WTC11 (cell line): ENCODE data around the gene FAM78B. TPM values are rescaled to one million over a fixed set of nuclear protein-coding genes. Genes with fewer than 3 reads are reported as not detected.

Experiments used
- ATAC-seq: fragments of 200-7000 bp; cut with Tn5 transposase; 2 replicates; pipeline ENCODE4 v1.10.0; 2021; ENCODE audit warnings: mild to moderate bottlenecking, moderate library complexity
- CTCF ChIA-PET: fragments of 300-600 bp; sonication (Branson Sonifier 250); formaldehyde crosslinking; loops from one replicate; lab custom pipeline; 2021; ENCODE audit warnings: antibody characterized with exemption; lab: Charles Lee
- POLR2A ChIA-PET: fragments of 350-600 bp; sonication (Branson Sonifier 250); formaldehyde crosslinking; loops from one replicate; lab custom pipeline; 2021; ENCODE audit warnings: antibody characterized with exemption; lab: Charles Lee
- DNase-seq: peaks from one replicate; pipeline ENCODE4 v3.0.0; 2021; ENCODE audit warnings: low spot score
- H3K27ac Mint-ChIP-seq: 2 replicates; pipeline ENCODE4 v1.8.0; 2021; ENCODE audit warnings: mixed read lengths
- H3K27me3 Mint-ChIP-seq: 2 replicates; pipeline ENCODE4 v1.8.0; 2021; ENCODE audit warnings: low read depth, mild to moderate bottlenecking, moderate library complexity, mixed read lengths
- H3K36me3 Mint-ChIP-seq: 2 replicates; pipeline ENCODE4 v1.8.0; 2021; ENCODE audit warnings: mixed read lengths
- H3K4me1 Mint-ChIP-seq: 2 replicates; pipeline ENCODE4 v1.8.0; 2022; ENCODE audit warnings: mixed read lengths
- H3K4me3 Mint-ChIP-seq: 2 replicates; pipeline ENCODE4 v1.8.0; 2021; ENCODE audit warnings: mild to moderate bottlenecking, moderate library complexity, mixed read lengths
- H3K9me3 Mint-ChIP-seq: 2 replicates; pipeline ENCODE4 v1.8.0; 2021; ENCODE audit warnings: mixed read lengths
- ATF6 ChIP-seq: sonication (generic); formaldehyde crosslinking; IDR thresholded peaks from 2 replicates; pipeline ENCODE4 v1.8.1; 2023; ENCODE audit warnings: mild to moderate bottlenecking, missing genetic modification reagents
- CREM ChIP-seq: sonication (generic); formaldehyde crosslinking; IDR thresholded peaks from 2 replicates; pipeline ENCODE4 v1.8.1; 2022; ENCODE audit warnings: mild to moderate bottlenecking, missing genetic modification reagents, moderate library complexity
- FOXK1 ChIP-seq: sonication (generic); formaldehyde crosslinking; IDR thresholded peaks from 2 replicates; pipeline ENCODE4 v1.8.0; 2022; ENCODE audit warnings: mild to moderate bottlenecking, moderate library complexity, missing genetic modification reagents
- GRHL2 ChIP-seq: fragments of 250-450 bp; sonication (Bioruptor Pico); IDR thresholded peaks from 2 replicates; pipeline ENCODE4 v1.8.0; 2022; ENCODE audit warnings: mild to moderate bottlenecking, moderate library complexity; ENCODE audit not compliant: insufficient replicate concordance, severe bottlenecking
- GTF2I ChIP-seq: fragments of 250-450 bp; sonication (Bioruptor Pico); conservative IDR thresholded peaks from 2 replicates; pipeline ENCODE4 v1.4.0; 2021; ENCODE audit warnings: mild to moderate bottlenecking
- KAT7 ChIP-seq: sonication (generic); formaldehyde crosslinking; IDR thresholded peaks from 2 replicates; pipeline ENCODE4 v1.8.1; 2023; ENCODE audit warnings: missing genetic modification reagents, mild to moderate bottlenecking, borderline replicate concordance
- MLX ChIP-seq: sonication (generic); formaldehyde crosslinking; IDR thresholded peaks from 2 replicates; pipeline ENCODE4 v1.8.1; 2023; ENCODE audit warnings: mild to moderate bottlenecking, missing genetic modification reagents, moderate library complexity
- SMAD3 ChIP-seq: sonication (generic); formaldehyde crosslinking; IDR thresholded peaks from 2 replicates; pipeline ENCODE4 v1.8.0; 2022; ENCODE audit warnings: missing genetic modification reagents, mild to moderate bottlenecking, borderline replicate concordance
- SMAD4 ChIP-seq: sonication (generic); formaldehyde crosslinking; IDR thresholded peaks from 2 replicates; pipeline ENCODE4 v1.8.0; 2022; ENCODE audit warnings: mild to moderate bottlenecking, missing genetic modification reagents
- SOX15 ChIP-seq: fragments of 250-450 bp; sonication (Bioruptor Pico); IDR thresholded peaks from 2 replicates; pipeline ENCODE4 v1.9.0; 2021; ENCODE audit warnings: mild to moderate bottlenecking
- STAT6 ChIP-seq: sonication (generic); formaldehyde crosslinking; conservative IDR thresholded peaks from 2 replicates; pipeline ENCODE4 v1.8.1; 2023; ENCODE audit warnings: mild to moderate bottlenecking, low read depth, missing genetic modification reagents, moderate library complexity
- USF2 ChIP-seq: sonication (generic); formaldehyde crosslinking; IDR thresholded peaks from 2 replicates; pipeline ENCODE4 v1.8.1; 2023; ENCODE audit warnings: mild to moderate bottlenecking, missing genetic modification reagents, moderate library complexity
- ZNF219 ChIP-seq: sonication (generic); formaldehyde crosslinking; IDR thresholded peaks from 2 replicates; pipeline ENCODE4 v1.8.0; 2023; ENCODE audit warnings: missing genetic modification reagents, mild to moderate bottlenecking, borderline replicate concordance
- ZNF317 ChIP-seq: sonication (generic); formaldehyde crosslinking; IDR thresholded peaks from 2 replicates; pipeline ENCODE4 v1.8.1; 2023; ENCODE audit warnings: low read depth, mild to moderate bottlenecking, moderate library complexity, missing genetic modification reagents, borderline replicate concordance
- ZNF416 ChIP-seq: fragments of 250-450 bp; sonication (Bioruptor Pico); IDR thresholded peaks from 2 replicates; pipeline ENCODE4 v1.9.0; 2021; ENCODE audit warnings: mild to moderate bottlenecking, inconsistent platforms
- total RNA-seq: library from RNA; stranded (reverse); gene quantifications from 3 replicates; pipeline ENCODE4 v1.2.3, GENCODE V29; 2021
- TF ChIP-seq, protein P1 (sequence below): sonication (generic); formaldehyde crosslinking; IDR thresholded peaks from 2 replicates; pipeline ENCODE4 v1.8.0; 2022; ENCODE audit warnings: mild to moderate bottlenecking, missing genetic modification reagents
- TF ChIP-seq, protein P2 (sequence below): fragments of 250-450 bp; sonication (Bioruptor Pico); IDR thresholded peaks from 2 replicates; pipeline ENCODE4 v1.9.0; 2021; ENCODE audit warnings: mild to moderate bottlenecking

The FAM78B gene
- total RNA-seq, 1 experiment from 2014 or later, result 2.6 TPM

DNA sequence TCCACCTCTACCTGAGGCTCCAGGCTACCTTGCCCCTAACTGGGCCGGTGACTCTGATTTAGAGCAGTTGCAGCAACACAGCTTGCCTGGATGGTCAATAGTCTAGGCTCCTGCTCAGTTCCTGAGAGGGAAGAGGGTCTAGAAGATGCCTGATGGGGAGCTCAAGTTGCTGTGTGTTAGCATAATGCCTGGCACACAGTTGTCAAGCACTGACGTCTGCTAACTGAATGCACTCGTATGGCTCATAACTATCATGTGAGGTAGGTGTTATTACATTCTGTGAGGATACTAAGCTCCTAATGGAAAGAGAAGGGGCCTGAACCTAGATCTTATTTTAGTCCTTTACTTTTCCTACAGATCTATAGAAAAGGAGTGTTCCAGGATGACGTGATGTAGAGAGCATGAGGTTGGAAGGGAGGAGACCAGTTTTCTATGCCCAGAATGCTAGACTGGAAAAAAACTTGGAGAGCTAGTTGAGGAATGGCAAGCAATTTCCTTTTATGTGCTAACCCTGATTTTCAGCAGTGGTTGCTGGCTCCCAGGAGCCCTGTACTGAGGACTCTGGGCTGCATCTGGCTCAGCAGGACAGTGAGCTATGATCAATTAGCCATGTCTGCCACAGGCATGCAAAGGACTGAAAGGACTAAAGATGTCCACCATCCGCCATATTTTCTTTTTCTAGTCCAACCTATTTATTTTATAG is 30.0 kb downstream of the FAM78B start:
- ChIA-PET POLR2A (no interaction called here), CTCF (interaction anchor here (1.2 to 1.5 kb wide), 2 partner anchors 28 to 213 kb away, joined by 3 to 5 read pairs; no protein-coding TSS in a partner anchor)
- ATAC-seq, result no peak
- Mint-ChIP-seq H3K27me3 (no peaks in the 10 kb centered on the region), H3K27ac (no peak overlapping the region), H3K36me3 (no peaks in the 10 kb centered on the region), H3K4me1 (peaks cover 14% of the 10 kb centered on the region), H3K4me3 (no peak overlapping the region), H3K9me3 (no peaks in the 10 kb centered on the region)
- no peak for DNase-seq
- no peak for TF ChIP-seq GRHL2 (CRISPR knock-in tag)
- no peak for TF ChIP-seq GTF2I (CRISPR knock-in tag)
- TF ChIP-seq, protein P1, sequence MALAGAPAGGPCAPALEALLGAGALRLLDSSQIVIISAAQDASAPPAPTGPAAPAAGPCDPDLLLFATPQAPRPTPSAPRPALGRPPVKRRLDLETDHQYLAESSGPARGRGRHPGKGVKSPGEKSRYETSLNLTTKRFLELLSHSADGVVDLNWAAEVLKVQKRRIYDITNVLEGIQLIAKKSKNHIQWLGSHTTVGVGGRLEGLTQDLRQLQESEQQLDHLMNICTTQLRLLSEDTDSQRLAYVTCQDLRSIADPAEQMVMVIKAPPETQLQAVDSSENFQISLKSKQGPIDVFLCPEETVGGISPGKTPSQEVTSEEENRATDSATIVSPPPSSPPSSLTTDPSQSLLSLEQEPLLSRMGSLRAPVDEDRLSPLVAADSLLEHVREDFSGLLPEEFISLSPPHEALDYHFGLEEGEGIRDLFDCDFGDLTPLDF (CRISPR knock-in tag), result no peak
- TF ChIP-seq SMAD3 (CRISPR knock-in tag), result no peak
- no peak for TF ChIP-seq ZNF219 (CRISPR knock-in tag)
- no peak for TF ChIP-seq KAT7
- no peak for TF ChIP-seq SOX15 (CRISPR knock-in tag)
- no peak for TF ChIP-seq ZNF416 (CRISPR knock-in tag)
- TF ChIP-seq USF2, result no peak
- no peak for TF ChIP-seq CREM (CRISPR knock-in tag)
- TF ChIP-seq, protein P2, sequence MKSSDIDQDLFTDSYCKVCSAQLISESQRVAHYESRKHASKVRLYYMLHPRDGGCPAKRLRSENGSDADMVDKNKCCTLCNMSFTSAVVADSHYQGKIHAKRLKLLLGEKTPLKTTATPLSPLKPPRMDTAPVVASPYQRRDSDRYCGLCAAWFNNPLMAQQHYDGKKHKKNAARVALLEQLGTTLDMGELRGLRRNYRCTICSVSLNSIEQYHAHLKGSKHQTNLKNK (CRISPR knock-in tag), result no peak
- TF ChIP-seq MLX (CRISPR knock-in tag), result no peak
- no peak for TF ChIP-seq STAT6 (CRISPR knock-in tag)
- no peak for TF ChIP-seq ATF6 (CRISPR knock-in tag)
- TF ChIP-seq SMAD4 (CRISPR knock-in tag), result no peak
- no peak for TF ChIP-seq FOXK1 (CRISPR knock-in tag)

DNA sequence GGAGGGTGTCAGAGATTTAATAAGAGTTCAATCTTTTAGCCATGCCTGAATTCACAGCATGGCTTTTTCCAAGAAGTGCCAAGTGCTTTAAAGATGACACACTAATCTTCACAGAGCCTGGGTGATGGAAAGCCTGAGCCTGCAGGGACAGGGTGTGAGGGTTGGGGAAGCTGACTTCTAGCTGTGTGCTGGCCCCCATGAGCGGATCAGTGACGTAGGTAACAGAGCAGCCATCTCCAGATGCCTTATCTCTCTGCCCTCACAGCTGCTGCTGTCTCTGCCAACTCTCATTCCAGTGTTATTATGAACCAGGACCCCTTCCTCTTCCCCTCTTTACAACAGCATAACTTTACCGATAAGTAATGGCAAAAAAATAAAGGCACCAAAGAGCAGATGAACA is 30.6 kb downstream of the FAM78B start:
- Mint-ChIP-seq H3K27ac (no peak overlapping the region), H3K4me1 (peaks cover 14% of the 10 kb centered on the region), H3K9me3 (no peaks in the 10 kb centered on the region)

More for the DNA sequence above, 30.6 kb downstream of the FAM78B start:
- DNase-seq (no peak), ATAC-seq (no peak)
- Mint-ChIP-seq H3K4me3 (no peak overlapping the region), H3K27me3 (no peaks in the 10 kb centered on the region), H3K36me3 (no peaks in the 10 kb centered on the region)
- ChIA-PET CTCF (interaction anchor here (1.2 to 1.5 kb wide), 2 partner anchors 29 to 212 kb away, joined by 3 to 5 read pairs; no protein-coding TSS in a partner anchor), POLR2A (no interaction called here)
- TF ChIP-seq ZNF317 (CRISPR knock-in tag), result no peak
